Panc1 (cell line): ENCODE data around the gene TMTC2. TPM values are rescaled to one million over a fixed set of nuclear protein-coding genes. Genes with fewer than 3 reads are reported as not detected.

Experiments used
- ATAC-seq: fragments of 200-7000 bp; cut with Tn5 transposase; 2 replicates; pipeline ENCODE4 v1.9.1; 2020; ENCODE audit warnings: mild to moderate bottlenecking, moderate library complexity
- BruUV-seq: library from RNA; stranded (reverse); fragments of 400-500 nt; replicated peaks from 2 replicates; lab custom pipeline; 2021; lab: Mats Ljungman, UMichigan
- CTCF ChIA-PET: fragments of 300-600 bp; sonication (Branson Sonifier 250); formaldehyde crosslinking; loops from one replicate; lab custom pipeline; 2022; ENCODE audit warnings: antibody characterized with exemption; lab: Charles Lee
- POLR2A ChIA-PET: fragments of 300-600 bp; sonication (Branson Sonifier 250); formaldehyde crosslinking; loops from one replicate; lab custom pipeline; 2022; ENCODE audit warnings: antibody characterized with exemption; lab: Charles Lee
- DNase-seq: peaks from one replicate; pipeline ENCODE4 v3.0.0-alpha.2; 2010; ENCODE audit warnings: low read depth, low spot score
- H3K27ac ChIP-seq: 2 replicates; pipeline ENCODE4 v1.5.1; 2011; ENCODE audit warnings: mild to moderate bottlenecking, low read length, inconsistent platforms
- H3K27me3 ChIP-seq: fragments of 200-500 bp; sonication (Bioruptor generic); 2 replicates; pipeline ENCODE4 v1.6.0; 2014; ENCODE audit warnings: low read length, inconsistent platforms; ENCODE audit not compliant: control insufficient read depth, insufficient read depth
- H3K36me3 ChIP-seq: fragments of 200-500 bp; sonication (Bioruptor generic); 2 replicates; pipeline ENCODE4 v1.5.1; 2014; ENCODE audit warnings: inconsistent platforms, mild to moderate bottlenecking, low read length, moderate library complexity; ENCODE audit not compliant: control insufficient read depth, insufficient read depth
- H3K4me1 ChIP-seq: 2 replicates; pipeline ENCODE4 v1.5.1; 2011; ENCODE audit warnings: inconsistent platforms, mild to moderate bottlenecking, low read length, moderate library complexity; ENCODE audit not compliant: control insufficient read depth, insufficient read depth
- H3K4me3 ChIP-seq, 2 experiments: 2 replicates each; pipeline ENCODE4 v1.5.1; 2011 to 2012; ENCODE audit warnings: low read depth in 2 of 2, low read length in 2 of 2, mild to moderate bottlenecking in 2 of 2, inconsistent platforms in 1 of 2, moderate library complexity in 1 of 2
- H3K9me3 ChIP-seq: fragments of 200-500 bp; sonication (Bioruptor generic); 2 replicates; pipeline ENCODE4 v1.5.1; 2014; ENCODE audit warnings: low read depth, mild to moderate bottlenecking, inconsistent platforms, low read length, moderate library complexity; ENCODE audit not compliant: control insufficient read depth, insufficient read depth
- CTCF ChIP-seq: fragments of 450-650 bp; IDR thresholded peaks from 2 replicates; pipeline ENCODE4 v1.5.1; 2017; ENCODE audit warnings: mild to moderate bottlenecking
- POLR2AphosphoS5 ChIP-seq: IDR thresholded peaks from 2 replicates; pipeline ENCODE4 v1.6.1; 2012; ENCODE audit warnings: mild to moderate bottlenecking, low read depth, low read length, moderate library complexity
- REST ChIP-seq, 2 experiments: IDR thresholded peaks; 2 replicates each; pipeline ENCODE4 v1.6.1; 2011 to 2012; ENCODE audit warnings: low read depth in 2 of 2, control low read depth in 1 of 2, low read length in 1 of 2, mild to moderate bottlenecking in 1 of 2, moderate library complexity in 1 of 2; ENCODE audit not compliant: insufficient read depth in 1 of 2
- SIN3A ChIP-seq: IDR thresholded peaks from 2 replicates; pipeline ENCODE4 v1.6.1; 2012; ENCODE audit warnings: low read depth, mild to moderate bottlenecking, low read length, moderate library complexity, borderline replicate concordance; ENCODE audit not compliant: insufficient read depth
- TCF7L2 ChIP-seq: IDR thresholded peaks from 2 replicates; pipeline ENCODE4 v1.6.1; 2011; ENCODE audit warnings: mild to moderate bottlenecking, low read depth, low read length, inconsistent platforms
- in situ Hi-C: cut with HindIII; loops from 2 replicates; pipeline ENCODE4 v1.10.0; 2016; ENCODE audit warnings: low sequenced_read_pairs, low pct_unique_long_range_greater_than_20kb
- intact Hi-C: fragments of 100-400 bp; cut with micrococcal nuclease; formaldehyde crosslinking; loops from one replicate; pipeline ENCODE4 v1.10.0; 2022; ENCODE audit not compliant: unreplicated experiment
- total RNA-seq: library from RNA; stranded (reverse); gene quantifications from one replicate; pipeline ENCODE4 v1.2.1, GENCODE V29; 2021; ENCODE audit not compliant: unreplicated experiment

The TMTC2 gene
- total RNA-seq, 1 experiment from 2014 or later = 5.7 TPM

GRCh38 chr12:82694970-82695369 lies 8.3 kb downstream of the TMTC2 start:
- no TSS peak for BruUV-seq
- no peaks in the 10 kb centered on the region for H3K4me1 ChIP-seq
- ATAC-seq = no peak
- no peaks in the 10 kb centered on the region for H3K36me3 ChIP-seq
- no peak for DNase-seq
- H3K9me3 ChIP-seq = no peaks in the 10 kb centered on the region
- in situ Hi-C loops = no loop called here
- no peak overlapping the region for H3K4me3 ChIP-seq
- ChIA-PET CTCF (no interaction called here), POLR2A (no interaction called here)
- no peaks in the 10 kb centered on the region for H3K27me3 ChIP-seq
- TF ChIP-seq POLR2AphosphoS5 = no peak
- TF ChIP-seq REST (IDR thresholded peaks at IDR 0.05; ENCODE audit: insufficient read depth in 1 of 2, low read depth in 2 of 2, low read length in 1 of 2) = no peak
- no peak for TF ChIP-seq TCF7L2
- TF ChIP-seq SIN3A = no peak
- TF ChIP-seq CTCF = no peak
- intact Hi-C loops = no loop called here
- H3K27ac ChIP-seq = no peak overlapping the region

- BruUV-seq = no TSS peak
- Histone ChIP-seq H3K27ac (no peak overlapping the region), H3K9me3 (no peaks in the 10 kb centered on the region), H3K4me1 (no peaks in the 10 kb centered on the region), H3K4me3 (no peak overlapping the region), H3K27me3 (no peaks in the 10 kb centered on the region), H3K36me3 (no peaks in the 10 kb centered on the region)
- ATAC-seq = no peak
- intact Hi-C loops = no loop called here
- TF ChIP-seq CTCF (no peak), REST (IDR thresholded peaks at IDR 0.05; ENCODE audit: insufficient read depth in 1 of 2, low read depth in 2 of 2, low read length in 1 of 2) (no peak), POLR2AphosphoS5 (no peak), SIN3A (no peak), TCF7L2 (no peak)
- in situ Hi-C loops = no loop called here
- CTCF ChIA-PET = no interaction called here
- POLR2A ChIA-PET = no interaction called here
- no peak for DNase-seq
Measured at GRCh38 chr12:82695531-82695930, 8.8 kb downstream of the TMTC2 start.
